Testis (tissue), 2 donors: ENCODE measurements around the gene ITIH4.

Source experiments
- CTCF ChIP-seq, 3 experiments: fragments of 450-650 bp in 2 of 3; fragments of 200-600 bp in 1 of 3; sonication (generic) in 1 of 3; IDR thresholded peaks; one replicate each; pipeline ENCODE4 v1.5.1; 2016 to 2019; ENCODE audit warnings: antibody characterized with exemption in 3 of 3, mild to moderate bottlenecking in 2 of 3, moderate library complexity in 1 of 3
- POLR2A ChIP-seq: fragments of 450-650 bp; IDR thresholded peaks from one replicate; pipeline ENCODE4 v1.6.1; 2017; ENCODE audit warnings: antibody characterized with exemption, mild to moderate bottlenecking, moderate library complexity

- TF ChIP-seq CTCF (IDR thresholded peaks at IDR 0.05) = no peak
- no peak for TF ChIP-seq POLR2A
Observed at GRCh38 chr3:52827866-52828376, 2.6 kb downstream of the ITIH4 start.
